Neural cell (in vitro differentiated cells): ENCODE measurements around the gene RRN3.
"Not testable (repeated sequence)": the region's sequence is repeated elsewhere in the genome, so short reads cannot be mapped to it uniquely, and the experiment has no call there.

Source experiments
- EP300 ChIP-seq: fragments of 450-650 bp; conservative IDR thresholded peaks from 2 replicates; pipeline ENCODE4 v1.6.1; 2014; ENCODE audit warnings: antibody characterized with exemption, mild to moderate bottlenecking, moderate library complexity; ENCODE audit not compliant: poor library complexity, severe bottlenecking
- SMC3 ChIP-seq: fragments of 450-650 bp; conservative IDR thresholded peaks from 2 replicates; pipeline ENCODE4 v1.6.1; 2014; ENCODE audit warnings: antibody characterized with exemption, mild to moderate bottlenecking, moderate library complexity; ENCODE audit not compliant: poor library complexity
- TAF1 ChIP-seq: IDR thresholded peaks from 2 replicates; pipeline ENCODE4 v1.6.1; 2012; ENCODE audit warnings: low read depth
- TF ChIP-seq, protein P1 (sequence below): IDR thresholded peaks from 2 replicates; pipeline ENCODE4 v1.6.1; 2012; ENCODE audit warnings: borderline replicate concordance
- TF ChIP-seq, protein P2 (sequence below): fragments of 450-650 bp; IDR thresholded peaks from 2 replicates; pipeline ENCODE4 v1.5.1; 2014; ENCODE audit warnings: antibody characterized with exemption, mild to moderate bottlenecking, moderate library complexity; ENCODE audit not compliant: poor library complexity, severe bottlenecking

DNA sequence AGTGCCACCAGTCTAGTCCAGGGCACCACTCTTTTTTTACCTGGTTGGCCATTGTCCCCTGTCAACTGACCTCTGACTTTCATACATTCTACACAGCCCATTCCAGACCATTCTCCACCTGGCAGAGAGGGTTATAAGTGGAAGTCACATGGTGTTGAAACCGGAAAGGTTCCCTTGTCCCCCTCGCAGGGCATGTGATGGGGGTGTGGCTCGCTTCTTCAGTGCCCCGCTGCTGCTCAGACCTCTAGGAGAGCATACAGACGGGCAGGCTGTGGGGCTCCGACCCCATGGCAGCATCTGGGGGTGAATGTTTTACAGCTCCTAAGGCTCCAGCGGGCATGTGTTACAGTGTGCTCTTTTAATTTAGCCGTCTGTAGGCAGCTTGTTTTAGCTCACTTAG is 67.0 kb downstream of the RRN3 start:
- not testable (repeated sequence) for TF ChIP-seq SMC3, EP300, TAF1
- TF ChIP-seq, protein P1, sequence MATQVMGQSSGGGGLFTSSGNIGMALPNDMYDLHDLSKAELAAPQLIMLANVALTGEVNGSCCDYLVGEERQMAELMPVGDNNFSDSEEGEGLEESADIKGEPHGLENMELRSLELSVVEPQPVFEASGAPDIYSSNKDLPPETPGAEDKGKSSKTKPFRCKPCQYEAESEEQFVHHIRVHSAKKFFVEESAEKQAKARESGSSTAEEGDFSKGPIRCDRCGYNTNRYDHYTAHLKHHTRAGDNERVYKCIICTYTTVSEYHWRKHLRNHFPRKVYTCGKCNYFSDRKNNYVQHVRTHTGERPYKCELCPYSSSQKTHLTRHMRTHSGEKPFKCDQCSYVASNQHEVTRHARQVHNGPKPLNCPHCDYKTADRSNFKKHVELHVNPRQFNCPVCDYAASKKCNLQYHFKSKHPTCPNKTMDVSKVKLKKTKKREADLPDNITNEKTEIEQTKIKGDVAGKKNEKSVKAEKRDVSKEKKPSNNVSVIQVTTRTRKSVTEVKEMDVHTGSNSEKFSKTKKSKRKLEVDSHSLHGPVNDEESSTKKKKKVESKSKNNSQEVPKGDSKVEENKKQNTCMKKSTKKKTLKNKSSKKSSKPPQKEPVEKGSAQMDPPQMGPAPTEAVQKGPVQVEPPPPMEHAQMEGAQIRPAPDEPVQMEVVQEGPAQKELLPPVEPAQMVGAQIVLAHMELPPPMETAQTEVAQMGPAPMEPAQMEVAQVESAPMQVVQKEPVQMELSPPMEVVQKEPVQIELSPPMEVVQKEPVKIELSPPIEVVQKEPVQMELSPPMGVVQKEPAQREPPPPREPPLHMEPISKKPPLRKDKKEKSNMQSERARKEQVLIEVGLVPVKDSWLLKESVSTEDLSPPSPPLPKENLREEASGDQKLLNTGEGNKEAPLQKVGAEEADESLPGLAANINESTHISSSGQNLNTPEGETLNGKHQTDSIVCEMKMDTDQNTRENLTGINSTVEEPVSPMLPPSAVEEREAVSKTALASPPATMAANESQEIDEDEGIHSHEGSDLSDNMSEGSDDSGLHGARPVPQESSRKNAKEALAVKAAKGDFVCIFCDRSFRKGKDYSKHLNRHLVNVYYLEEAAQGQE: not testable (repeated sequence)
- TF ChIP-seq, protein P2, sequence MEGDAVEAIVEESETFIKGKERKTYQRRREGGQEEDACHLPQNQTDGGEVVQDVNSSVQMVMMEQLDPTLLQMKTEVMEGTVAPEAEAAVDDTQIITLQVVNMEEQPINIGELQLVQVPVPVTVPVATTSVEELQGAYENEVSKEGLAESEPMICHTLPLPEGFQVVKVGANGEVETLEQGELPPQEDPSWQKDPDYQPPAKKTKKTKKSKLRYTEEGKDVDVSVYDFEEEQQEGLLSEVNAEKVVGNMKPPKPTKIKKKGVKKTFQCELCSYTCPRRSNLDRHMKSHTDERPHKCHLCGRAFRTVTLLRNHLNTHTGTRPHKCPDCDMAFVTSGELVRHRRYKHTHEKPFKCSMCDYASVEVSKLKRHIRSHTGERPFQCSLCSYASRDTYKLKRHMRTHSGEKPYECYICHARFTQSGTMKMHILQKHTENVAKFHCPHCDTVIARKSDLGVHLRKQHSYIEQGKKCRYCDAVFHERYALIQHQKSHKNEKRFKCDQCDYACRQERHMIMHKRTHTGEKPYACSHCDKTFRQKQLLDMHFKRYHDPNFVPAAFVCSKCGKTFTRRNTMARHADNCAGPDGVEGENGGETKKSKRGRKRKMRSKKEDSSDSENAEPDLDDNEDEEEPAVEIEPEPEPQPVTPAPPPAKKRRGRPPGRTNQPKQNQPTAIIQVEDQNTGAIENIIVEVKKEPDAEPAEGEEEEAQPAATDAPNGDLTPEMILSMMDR: not testable (repeated sequence)
